A549 (cell line): ENCODE results near the gene MAD1L1.

Experiments
- CEBPB ChIP-seq, 2 experiments: fragments of >200 bp in 1 of 2; sonication (Bioruptor Twin) in 1 of 2; formaldehyde crosslinking in 1 of 2; IDR thresholded peaks; 2 replicates each; pipeline ENCODE4 v1.6.1; 2012 to 2016
- NFE2L2 ChIP-seq: fragments of 150-350 bp; conservative IDR thresholded peaks from 2 replicates; pipeline ENCODE4 v1.6.1; 2014; ENCODE audit warnings: low read length
- TF ChIP-seq, protein P1 (sequence below): fragments of >200 bp; sonication (Bioruptor Twin); formaldehyde crosslinking; IDR thresholded peaks from 3 replicates; pipeline ENCODE4 v1.6.1; 2016
- TF ChIP-seq, protein P2 (sequence below): fragments of >200 bp; sonication (Bioruptor Twin); formaldehyde crosslinking; IDR thresholded peaks from 3 replicates; pipeline ENCODE4 v1.5.1; 2016
- TF ChIP-seq, protein P3 (sequence below): IDR thresholded peaks from 2 replicates; pipeline ENCODE4 v1.6.1; 2012; ENCODE audit warnings: low read depth, borderline replicate concordance

DNA sequence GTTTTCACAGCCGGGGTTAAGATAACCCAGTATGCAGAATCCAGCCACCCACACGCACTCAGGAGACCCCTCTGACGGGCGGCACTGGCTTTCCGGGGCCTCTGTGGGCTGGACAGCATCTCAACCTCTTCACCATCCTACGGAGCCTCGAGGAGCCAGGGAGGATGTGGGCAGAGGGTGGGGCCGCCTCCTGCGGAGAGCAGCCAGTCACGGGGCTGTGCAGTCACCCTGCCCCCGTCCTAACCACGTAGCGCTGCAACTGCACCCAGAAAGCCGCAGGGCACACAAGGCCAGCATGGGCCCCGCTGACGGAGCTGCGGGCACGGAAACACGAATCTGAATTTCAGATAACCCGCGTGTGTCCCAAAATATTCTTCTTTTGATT lies 292.4 kb downstream of the MAD1L1 start:
- TF ChIP-seq CEBPB (IDR thresholded peaks at IDR 0.05) = no peak
- TF ChIP-seq, protein P1, sequence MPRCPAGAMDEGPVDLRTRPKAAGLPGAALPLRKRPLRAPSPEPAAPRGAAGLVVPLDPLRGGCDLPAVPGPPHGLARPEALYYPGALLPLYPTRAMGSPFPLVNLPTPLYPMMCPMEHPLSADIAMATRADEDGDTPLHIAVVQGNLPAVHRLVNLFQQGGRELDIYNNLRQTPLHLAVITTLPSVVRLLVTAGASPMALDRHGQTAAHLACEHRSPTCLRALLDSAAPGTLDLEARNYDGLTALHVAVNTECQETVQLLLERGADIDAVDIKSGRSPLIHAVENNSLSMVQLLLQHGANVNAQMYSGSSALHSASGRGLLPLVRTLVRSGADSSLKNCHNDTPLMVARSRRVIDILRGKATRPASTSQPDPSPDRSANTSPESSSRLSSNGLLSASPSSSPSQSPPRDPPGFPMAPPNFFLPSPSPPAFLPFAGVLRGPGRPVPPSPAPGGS = no peak
- TF ChIP-seq, protein P2, sequence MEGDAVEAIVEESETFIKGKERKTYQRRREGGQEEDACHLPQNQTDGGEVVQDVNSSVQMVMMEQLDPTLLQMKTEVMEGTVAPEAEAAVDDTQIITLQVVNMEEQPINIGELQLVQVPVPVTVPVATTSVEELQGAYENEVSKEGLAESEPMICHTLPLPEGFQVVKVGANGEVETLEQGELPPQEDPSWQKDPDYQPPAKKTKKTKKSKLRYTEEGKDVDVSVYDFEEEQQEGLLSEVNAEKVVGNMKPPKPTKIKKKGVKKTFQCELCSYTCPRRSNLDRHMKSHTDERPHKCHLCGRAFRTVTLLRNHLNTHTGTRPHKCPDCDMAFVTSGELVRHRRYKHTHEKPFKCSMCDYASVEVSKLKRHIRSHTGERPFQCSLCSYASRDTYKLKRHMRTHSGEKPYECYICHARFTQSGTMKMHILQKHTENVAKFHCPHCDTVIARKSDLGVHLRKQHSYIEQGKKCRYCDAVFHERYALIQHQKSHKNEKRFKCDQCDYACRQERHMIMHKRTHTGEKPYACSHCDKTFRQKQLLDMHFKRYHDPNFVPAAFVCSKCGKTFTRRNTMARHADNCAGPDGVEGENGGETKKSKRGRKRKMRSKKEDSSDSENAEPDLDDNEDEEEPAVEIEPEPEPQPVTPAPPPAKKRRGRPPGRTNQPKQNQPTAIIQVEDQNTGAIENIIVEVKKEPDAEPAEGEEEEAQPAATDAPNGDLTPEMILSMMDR = no peak
- no peak for TF ChIP-seq NFE2L2
- TF ChIP-seq, protein P3, sequence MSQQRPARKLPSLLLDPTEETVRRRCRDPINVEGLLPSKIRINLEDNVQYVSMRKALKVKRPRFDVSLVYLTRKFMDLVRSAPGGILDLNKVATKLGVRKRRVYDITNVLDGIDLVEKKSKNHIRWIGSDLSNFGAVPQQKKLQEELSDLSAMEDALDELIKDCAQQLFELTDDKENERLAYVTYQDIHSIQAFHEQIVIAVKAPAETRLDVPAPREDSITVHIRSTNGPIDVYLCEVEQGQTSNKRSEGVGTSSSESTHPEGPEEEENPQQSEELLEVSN = no peak
